Fibroblast of skin of back (primary cell): ENCODE data around the gene GAB2.

Experiments
- DNase-seq: peaks from one replicate; pipeline ENCODE4 v3.0.0-alpha.2; 2013

Gene GAB2

GRCh38 chr11:78219493-78220217 lies 198.0 kb downstream of the GAB2 start:
- no peak for DNase-seq

- no peak for DNase-seq
These were observed 198.7 kb downstream of the GAB2 start for GRCh38 chr11:78218707-78219492.

- DNase-seq, result no peak
These were observed 199.7 kb downstream of the GAB2 start for GRCh38 chr11:78217650-78218541.

- DNase-seq, result no peak
These were observed 200.9 kb downstream of the GAB2 start for GRCh38 chr11:78216571-78217287.

GRCh38 chr11:78216021-78216420 lies 201.6 kb downstream of the GAB2 start:
- no peak for DNase-seq

GRCh38 chr11:78214331-78215194 lies 203.1 kb downstream of the GAB2 start:
- no peak for DNase-seq

- no peak for DNase-seq
These were observed 203.9 kb downstream of the GAB2 start for GRCh38 chr11:78213526-78214330.

- DNase-seq, result peak; percentile 16
These were observed 204.8 kb downstream of the GAB2 start for GRCh38 chr11:78212586-78213371.

GRCh38 chr11:78211565-78211964 lies 206.1 kb downstream of the GAB2 start:
- no peak for DNase-seq

GRCh38 chr11:78210000-78210608 lies 207.5 kb downstream of the GAB2 start:
- DNase-seq, result no peak

- DNase-seq, result no peak
These were observed 208.1 kb downstream of the GAB2 start for GRCh38 chr11:78209478-78209877.

- no peak for DNase-seq
These were observed 209.1 kb downstream of the GAB2 start for GRCh38 chr11:78208257-78209165.

GRCh38 chr11:78207532-78208256 lies 209.9 kb downstream of the GAB2 start:
- no peak for DNase-seq

GRCh38 chr11:78205691-78206090 lies 211.9 kb downstream of the GAB2 start:
- DNase-seq, result no peak

- DNase-seq, result no peak
These were observed 212.4 kb downstream of the GAB2 start for GRCh38 chr11:78205256-78205655.

GRCh38 chr11:78203184-78203583 lies 214.4 kb downstream of the GAB2 start:
- no peak for DNase-seq

GRCh38 chr11:78202733-78203167 lies 214.9 kb downstream of the GAB2 start:
- DNase-seq, result no peak
